Neural cell (in vitro differentiated cells): Measurements from ENCODE around the gene CDCA7L. TPM values are rescaled to one million over a fixed set of nuclear protein-coding genes. Genes with fewer than 3 reads are reported as not detected.

Experiments
- H2AFZ ChIP-seq: fragments of 200-600, 300-800 bp; sonication (generic), shearing (Covaris generic); 2 replicates; pipeline ENCODE4 v1.6.0; 2014; ENCODE audit warnings: low read depth, mild to moderate bottlenecking, antibody characterized with exemption, low read length, moderate library complexity
- H3F3A ChIP-seq: fragments of 200-600 bp; shearing (Covaris generic); 2 replicates; pipeline ENCODE4 v1.6.1; 2016; ENCODE audit warnings: mild to moderate bottlenecking, moderate library complexity, mixed read lengths, antibody characterized with exemption, low read length; ENCODE audit not compliant: insufficient read depth, poor library complexity, severe bottlenecking
- H3K27ac ChIP-seq: fragments of 200-600, 300-800 bp; sonication (generic), shearing (Covaris generic); 2 replicates; pipeline ENCODE4 v1.5.1; 2014; ENCODE audit warnings: mild to moderate bottlenecking, low read length, moderate library complexity
- H3K27me3 ChIP-seq: fragments of 300-800, 200-600 bp; sonication (generic), shearing (Covaris generic); 2 replicates; pipeline ENCODE4 v1.6.0; 2014; ENCODE audit warnings: mild to moderate bottlenecking, low read depth, low read length, moderate library complexity; ENCODE audit not compliant: insufficient read depth
- H3K36me3 ChIP-seq: fragments of 300-800, 200-600 bp; sonication (generic), shearing (Covaris generic); 2 replicates; pipeline ENCODE4 v1.5.1; 2014; ENCODE audit warnings: mild to moderate bottlenecking, antibody characterized with exemption, low read length, moderate library complexity; ENCODE audit not compliant: insufficient read depth
- H3K4me2 ChIP-seq: fragments of 300-800, 200-600 bp; sonication (generic), shearing (Covaris generic); 2 replicates; pipeline ENCODE4 v1.6.0; 2014; ENCODE audit warnings: mild to moderate bottlenecking, low read length
- H3K4me3 ChIP-seq: fragments of 300-800, 200-600 bp; sonication (generic), shearing (Covaris generic); 2 replicates; pipeline ENCODE4 v1.5.1; 2014; ENCODE audit warnings: mild to moderate bottlenecking, low read length, moderate library complexity
- H3K79me2 ChIP-seq: fragments of 200-600 bp; shearing (Covaris generic); replicated peaks from 2 replicates; pipeline ENCODE4 v1.6.0; 2014; ENCODE audit warnings: mild to moderate bottlenecking, low read length, moderate library complexity; ENCODE audit not compliant: insufficient read depth
- H3K9ac ChIP-seq: fragments of 300-800, 200-600 bp; sonication (generic), shearing (Covaris generic); 2 replicates; pipeline ENCODE4 v1.6.1; 2016; ENCODE audit warnings: mild to moderate bottlenecking, low read length, mixed read lengths
- H3K9me2 ChIP-seq: fragments of 200-600 bp; shearing (Covaris generic); 2 replicates; pipeline ENCODE4 v1.6.1; 2016; ENCODE audit warnings: mild to moderate bottlenecking, low read length, mixed read lengths; ENCODE audit not compliant: insufficient read depth
- H3K9me3 ChIP-seq: fragments of 200-600, 300-800 bp; sonication (generic), shearing (Covaris generic); 2 replicates; pipeline ENCODE4 v1.6.1; 2016; ENCODE audit warnings: mild to moderate bottlenecking, mixed run types, low read length, moderate library complexity, mixed read lengths
- H4K20me1 ChIP-seq: fragments of 200-600 bp; shearing (Covaris generic); 2 replicates; pipeline ENCODE4 v1.6.1; 2016; ENCODE audit warnings: mild to moderate bottlenecking, mixed run types; ENCODE audit not compliant: insufficient read depth
- EP300 ChIP-seq: fragments of 450-650 bp; conservative IDR thresholded peaks from 2 replicates; pipeline ENCODE4 v1.6.1; 2014; ENCODE audit warnings: antibody characterized with exemption, mild to moderate bottlenecking, moderate library complexity; ENCODE audit not compliant: poor library complexity, severe bottlenecking
- EZH2 ChIP-seq: fragments of 200-600, 300-800 bp; shearing (Covaris generic), sonication (generic); IDR thresholded peaks from 2 replicates; pipeline ENCODE4 v1.6.1; 2014; ENCODE audit warnings: antibody characterized with exemption, low read length, borderline replicate concordance, mild to moderate bottlenecking; ENCODE audit not compliant: insufficient read depth, poor library complexity, severe bottlenecking
- MXI1 ChIP-seq: fragments of 450-650 bp; conservative IDR thresholded peaks from 2 replicates; pipeline ENCODE4 v1.6.1; 2014; ENCODE audit warnings: antibody characterized with exemption, mild to moderate bottlenecking; ENCODE audit not compliant: poor library complexity, severe bottlenecking
- POLR2AphosphoS5 ChIP-seq: IDR thresholded peaks from 2 replicates; pipeline ENCODE4 v1.6.1; 2012
- RAD21 ChIP-seq: fragments of 450-650 bp; conservative IDR thresholded peaks from 2 replicates; pipeline ENCODE4 v1.6.1; 2014; ENCODE audit warnings: antibody characterized with exemption, mild to moderate bottlenecking, moderate library complexity
- SMC3 ChIP-seq: fragments of 450-650 bp; conservative IDR thresholded peaks from 2 replicates; pipeline ENCODE4 v1.6.1; 2014; ENCODE audit warnings: antibody characterized with exemption, mild to moderate bottlenecking, moderate library complexity; ENCODE audit not compliant: poor library complexity
- TAF1 ChIP-seq: IDR thresholded peaks from 2 replicates; pipeline ENCODE4 v1.6.1; 2012; ENCODE audit warnings: low read depth
- polyA plus RNA-seq: library from polyadenylated mRNA; depleted of rRNA; stranded (reverse); fragments of >200 nt; gene quantifications from 2 replicates; pipeline ENCODE4 v1.2.3, GENCODE V29; 2014
- TF ChIP-seq, protein P1 (sequence below): fragments of 450-650 bp; IDR thresholded peaks from 2 replicates; pipeline ENCODE4 v1.5.1; 2014; ENCODE audit warnings: antibody characterized with exemption, mild to moderate bottlenecking, moderate library complexity; ENCODE audit not compliant: poor library complexity, severe bottlenecking
- TF ChIP-seq, protein P2 (sequence below): IDR thresholded peaks from 2 replicates; pipeline ENCODE4 v1.6.1; 2012; ENCODE audit warnings: borderline replicate concordance

CDCA7L gene
- polyA plus RNA-seq, 1 donor from 2014 or later, result 3.4 TPM

DNA sequence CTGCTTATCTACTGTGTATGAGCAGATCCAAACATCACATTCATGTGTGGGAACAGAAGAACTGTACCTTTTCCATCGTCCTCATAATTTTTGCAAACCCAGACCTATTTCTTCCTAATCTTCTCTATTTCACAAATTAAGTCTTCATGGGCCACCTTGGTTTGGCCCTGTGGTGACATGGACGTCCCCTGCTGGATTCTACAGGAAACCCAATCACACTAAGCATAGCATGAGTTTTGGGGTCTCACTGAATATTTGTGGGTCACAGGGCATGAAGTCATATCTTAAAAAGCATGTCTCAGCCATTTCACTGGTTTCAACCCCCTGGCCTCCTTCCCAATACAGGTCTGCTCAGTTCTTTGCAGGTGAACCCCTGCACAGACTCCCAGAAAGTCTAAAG, 35.8 kb upstream of the CDCA7L start:
- H4K20me1 ChIP-seq, result no peaks in the 10 kb centered on the region
- no peaks in the 10 kb centered on the region for H3K9me3 ChIP-seq
- H2AFZ ChIP-seq, result no peak overlapping the region
- H3K9ac ChIP-seq, result no peak overlapping the region
- no peaks in the 10 kb centered on the region for H3K79me2 ChIP-seq
- H3K27ac ChIP-seq, result no peak overlapping the region
- H3K36me3 ChIP-seq, result no peaks in the 10 kb centered on the region
- no peak overlapping the region for H3K4me2 ChIP-seq
- no peaks in the 10 kb centered on the region for H3K9me2 ChIP-seq
- H3F3A ChIP-seq, result no peaks in the 10 kb centered on the region
- H3K27me3 ChIP-seq, result no peaks in the 10 kb centered on the region
- H3K4me3 ChIP-seq, result no peak overlapping the region
- no peak for TF ChIP-seq SMC3
- TF ChIP-seq MXI1, result no peak
- no peak for TF ChIP-seq RAD21
- TF ChIP-seq EP300, result no peak
- TF ChIP-seq POLR2AphosphoS5, result no peak
- no peak for TF ChIP-seq TAF1
- no peak for TF ChIP-seq EZH2
- TF ChIP-seq, protein P1, sequence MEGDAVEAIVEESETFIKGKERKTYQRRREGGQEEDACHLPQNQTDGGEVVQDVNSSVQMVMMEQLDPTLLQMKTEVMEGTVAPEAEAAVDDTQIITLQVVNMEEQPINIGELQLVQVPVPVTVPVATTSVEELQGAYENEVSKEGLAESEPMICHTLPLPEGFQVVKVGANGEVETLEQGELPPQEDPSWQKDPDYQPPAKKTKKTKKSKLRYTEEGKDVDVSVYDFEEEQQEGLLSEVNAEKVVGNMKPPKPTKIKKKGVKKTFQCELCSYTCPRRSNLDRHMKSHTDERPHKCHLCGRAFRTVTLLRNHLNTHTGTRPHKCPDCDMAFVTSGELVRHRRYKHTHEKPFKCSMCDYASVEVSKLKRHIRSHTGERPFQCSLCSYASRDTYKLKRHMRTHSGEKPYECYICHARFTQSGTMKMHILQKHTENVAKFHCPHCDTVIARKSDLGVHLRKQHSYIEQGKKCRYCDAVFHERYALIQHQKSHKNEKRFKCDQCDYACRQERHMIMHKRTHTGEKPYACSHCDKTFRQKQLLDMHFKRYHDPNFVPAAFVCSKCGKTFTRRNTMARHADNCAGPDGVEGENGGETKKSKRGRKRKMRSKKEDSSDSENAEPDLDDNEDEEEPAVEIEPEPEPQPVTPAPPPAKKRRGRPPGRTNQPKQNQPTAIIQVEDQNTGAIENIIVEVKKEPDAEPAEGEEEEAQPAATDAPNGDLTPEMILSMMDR, result no peak
- TF ChIP-seq, protein P2, sequence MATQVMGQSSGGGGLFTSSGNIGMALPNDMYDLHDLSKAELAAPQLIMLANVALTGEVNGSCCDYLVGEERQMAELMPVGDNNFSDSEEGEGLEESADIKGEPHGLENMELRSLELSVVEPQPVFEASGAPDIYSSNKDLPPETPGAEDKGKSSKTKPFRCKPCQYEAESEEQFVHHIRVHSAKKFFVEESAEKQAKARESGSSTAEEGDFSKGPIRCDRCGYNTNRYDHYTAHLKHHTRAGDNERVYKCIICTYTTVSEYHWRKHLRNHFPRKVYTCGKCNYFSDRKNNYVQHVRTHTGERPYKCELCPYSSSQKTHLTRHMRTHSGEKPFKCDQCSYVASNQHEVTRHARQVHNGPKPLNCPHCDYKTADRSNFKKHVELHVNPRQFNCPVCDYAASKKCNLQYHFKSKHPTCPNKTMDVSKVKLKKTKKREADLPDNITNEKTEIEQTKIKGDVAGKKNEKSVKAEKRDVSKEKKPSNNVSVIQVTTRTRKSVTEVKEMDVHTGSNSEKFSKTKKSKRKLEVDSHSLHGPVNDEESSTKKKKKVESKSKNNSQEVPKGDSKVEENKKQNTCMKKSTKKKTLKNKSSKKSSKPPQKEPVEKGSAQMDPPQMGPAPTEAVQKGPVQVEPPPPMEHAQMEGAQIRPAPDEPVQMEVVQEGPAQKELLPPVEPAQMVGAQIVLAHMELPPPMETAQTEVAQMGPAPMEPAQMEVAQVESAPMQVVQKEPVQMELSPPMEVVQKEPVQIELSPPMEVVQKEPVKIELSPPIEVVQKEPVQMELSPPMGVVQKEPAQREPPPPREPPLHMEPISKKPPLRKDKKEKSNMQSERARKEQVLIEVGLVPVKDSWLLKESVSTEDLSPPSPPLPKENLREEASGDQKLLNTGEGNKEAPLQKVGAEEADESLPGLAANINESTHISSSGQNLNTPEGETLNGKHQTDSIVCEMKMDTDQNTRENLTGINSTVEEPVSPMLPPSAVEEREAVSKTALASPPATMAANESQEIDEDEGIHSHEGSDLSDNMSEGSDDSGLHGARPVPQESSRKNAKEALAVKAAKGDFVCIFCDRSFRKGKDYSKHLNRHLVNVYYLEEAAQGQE, result no peak

DNA sequence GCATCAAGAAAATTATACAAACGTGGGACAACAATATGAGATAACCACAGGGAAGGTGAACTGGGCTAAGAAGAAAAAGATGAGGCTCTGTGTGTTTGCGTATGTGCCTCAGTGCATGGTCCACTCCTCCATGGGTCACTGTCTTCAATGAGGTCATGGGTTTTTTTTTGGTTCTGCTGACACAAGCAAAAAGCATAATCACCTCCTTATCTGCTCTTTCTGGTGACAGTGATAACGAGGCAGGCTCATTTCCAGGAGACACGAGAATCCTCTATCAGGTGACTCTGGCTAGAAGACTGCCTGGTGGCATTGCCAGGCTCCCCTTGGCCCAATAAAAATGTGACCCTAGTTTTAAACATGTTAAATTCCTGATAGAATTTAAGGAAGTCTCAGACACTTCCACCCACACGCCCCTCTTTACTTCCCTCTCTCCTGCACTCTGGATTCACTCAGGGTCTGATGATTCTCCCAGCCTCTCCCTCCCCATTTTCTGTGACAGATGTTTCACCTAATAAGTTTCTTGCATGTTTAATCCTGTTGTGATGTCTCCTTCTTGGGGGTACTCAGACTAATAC, 35.3 kb upstream of the CDCA7L start:
- no peaks in the 10 kb centered on the region for H3K36me3 ChIP-seq
- H3K9me2 ChIP-seq, result no peaks in the 10 kb centered on the region
- no peaks in the 10 kb centered on the region for H3K79me2 ChIP-seq
- H3K27ac ChIP-seq, result no peak overlapping the region
- H3K9ac ChIP-seq, result no peak overlapping the region
- H3K9me3 ChIP-seq, result no peaks in the 10 kb centered on the region
- TF ChIP-seq, protein P1, result no peak
- no peak for TF ChIP-seq RAD21
- TF ChIP-seq SMC3, result no peak
- TF ChIP-seq EZH2, result no peak
- TF ChIP-seq TAF1, result no peak
- no peak for TF ChIP-seq MXI1
- TF ChIP-seq EP300, result no peak
- no peak for TF ChIP-seq POLR2AphosphoS5
- TF ChIP-seq, protein P2, result no peak
- no peaks in the 10 kb centered on the region for H3F3A ChIP-seq
- H2AFZ ChIP-seq, result no peak overlapping the region
- H3K4me3 ChIP-seq, result no peak overlapping the region
- no peaks in the 10 kb centered on the region for H3K27me3 ChIP-seq
- no peaks in the 10 kb centered on the region for H4K20me1 ChIP-seq
- H3K4me2 ChIP-seq, result no peak overlapping the region
